ENCODE measurements around the gene TUBB6.

TUBB6 gene

GRCh38 chr18:12321333-12321732, 13.3 kb downstream of the TUBB6 start:
- Histone ChIP-seq H3K27me3 (ENCODE audit: insufficient read depth, low read length) (no peaks in the 10 kb centered on the region), H3K9ac (ENCODE audit: low read length) (no peak overlapping the region), H3K4me1 (ENCODE audit: insufficient read depth, low read length, severe bottlenecking) (no peaks in the 10 kb centered on the region), H3K9me3 (ENCODE audit: low read length) (no peaks in the 10 kb centered on the region), H3K4me3 (ENCODE audit: low read depth, low read length, poor library complexity, severe bottlenecking) (no peak overlapping the region), H3K4me2 (ENCODE audit: low read length) (no peak overlapping the region), H3F3A (ENCODE audit: insufficient read depth, low read length) (no peaks in the 10 kb centered on the region), H2AFZ (ENCODE audit: low read length) (no peak overlapping the region), H3K36me3 (ENCODE audit: insufficient read depth, low read length) (peaks cover 19% of the 10 kb centered on the region), H3K9me2 (ENCODE audit: low read depth, low read length) (no peaks in the 10 kb centered on the region), H3K79me2 (ENCODE audit: insufficient read depth, low read length) (no peaks in the 10 kb centered on the region), H4K20me1 (ENCODE audit: insufficient read depth, low read length) (no peaks in the 10 kb centered on the region), H3K27ac (ENCODE audit: low read depth, low read length, poor library complexity, severe bottlenecking) (no peak overlapping the region)
- TF ChIP-seq CTCF (IDR thresholded peaks at IDR 0.05; ENCODE audit: low read length) (no peak), EZH2 (IDR thresholded peaks at IDR 0.05; ENCODE audit: borderline replicate concordance, low read length) (no peak)

- Histone ChIP-seq H3F3A (ENCODE audit: insufficient read depth, low read length) (0 out of 2 replicates have a peak, but pooled peaks cover 3% of the 10 kb centered on the region), H3K9me2 (ENCODE audit: low read depth, low read length) (no peaks in the 10 kb centered on the region), H3K27me3 (ENCODE audit: insufficient read depth, low read length) (no peaks in the 10 kb centered on the region), H2AFZ (ENCODE audit: low read length) (no peak overlapping the region), H3K4me3 (ENCODE audit: low read depth, low read length, poor library complexity, severe bottlenecking) (no peak overlapping the region), H3K27ac (ENCODE audit: low read depth, low read length, poor library complexity, severe bottlenecking) (no peak overlapping the region), H4K20me1 (ENCODE audit: insufficient read depth, low read length) (no peaks in the 10 kb centered on the region), H3K36me3 (ENCODE audit: insufficient read depth, low read length) (peaks cover 51% of the 10 kb centered on the region), H3K9ac (ENCODE audit: low read length) (no peak overlapping the region), H3K4me2 (ENCODE audit: low read length) (no peak overlapping the region), H3K9me3 (ENCODE audit: low read length) (no peaks in the 10 kb centered on the region), H3K79me2 (ENCODE audit: insufficient read depth, low read length) (no peaks in the 10 kb centered on the region), H3K4me1 (ENCODE audit: insufficient read depth, low read length, severe bottlenecking) (no peaks in the 10 kb centered on the region)
- TF ChIP-seq EZH2 (IDR thresholded peaks at IDR 0.05; ENCODE audit: borderline replicate concordance, low read length) (no peak), CTCF (IDR thresholded peaks at IDR 0.05; ENCODE audit: low read length) (no peak)
Observed at GRCh38 chr18:12324991-12325725, 17.1 kb downstream of the TUBB6 start.

GRCh38 chr18:12325726-12326245, 17.7 kb downstream of the TUBB6 start:
- Histone ChIP-seq H4K20me1 (ENCODE audit: insufficient read depth, low read length) (no peaks in the 10 kb centered on the region), H3K27me3 (ENCODE audit: insufficient read depth, low read length) (no peaks in the 10 kb centered on the region), H3K79me2 (ENCODE audit: insufficient read depth, low read length) (no peaks in the 10 kb centered on the region), H3K9me2 (ENCODE audit: low read depth, low read length) (no peaks in the 10 kb centered on the region), H2AFZ (ENCODE audit: low read length) (no peak overlapping the region), H3K4me3 (ENCODE audit: low read depth, low read length, poor library complexity, severe bottlenecking) (no peak overlapping the region), H3K27ac (ENCODE audit: low read depth, low read length, poor library complexity, severe bottlenecking) (no peak overlapping the region), H3F3A (ENCODE audit: insufficient read depth, low read length) (0 out of 2 replicates have a peak, but pooled peaks cover 3% of the 10 kb centered on the region), H3K4me1 (ENCODE audit: insufficient read depth, low read length, severe bottlenecking) (no peaks in the 10 kb centered on the region), H3K9ac (ENCODE audit: low read length) (no peak overlapping the region), H3K9me3 (ENCODE audit: low read length) (no peaks in the 10 kb centered on the region), H3K4me2 (ENCODE audit: low read length) (no peak overlapping the region), H3K36me3 (ENCODE audit: insufficient read depth, low read length) (peaks cover 54% of the 10 kb centered on the region)
- no peak for TF ChIP-seq CTCF (IDR thresholded peaks at IDR 0.05; ENCODE audit: low read length)
- no peak for TF ChIP-seq EZH2 (IDR thresholded peaks at IDR 0.05; ENCODE audit: borderline replicate concordance, low read length)
